Measurements from ENCODE around the gene NPTXR.
"Not testable (repeated sequence)": the region's sequence is repeated elsewhere in the genome, so short reads cannot be mapped to it uniquely, and the experiment has no call there.

The NPTXR gene

GRCh38 chr22:38865201-38866023, 21.6 kb upstream of the NPTXR start:
- H3K4me1 Mint-ChIP-seq (ENCODE audit: low read depth in 2 of 2), result peaks cover 28 to 34% of the 10 kb centered on the region in 2 donors
- H3K27ac Mint-ChIP-seq, result peak overlapping the region; percentile 38 to 79
- no peaks in the 10 kb centered on the region for H3K9me3 Mint-ChIP-seq

DNA sequence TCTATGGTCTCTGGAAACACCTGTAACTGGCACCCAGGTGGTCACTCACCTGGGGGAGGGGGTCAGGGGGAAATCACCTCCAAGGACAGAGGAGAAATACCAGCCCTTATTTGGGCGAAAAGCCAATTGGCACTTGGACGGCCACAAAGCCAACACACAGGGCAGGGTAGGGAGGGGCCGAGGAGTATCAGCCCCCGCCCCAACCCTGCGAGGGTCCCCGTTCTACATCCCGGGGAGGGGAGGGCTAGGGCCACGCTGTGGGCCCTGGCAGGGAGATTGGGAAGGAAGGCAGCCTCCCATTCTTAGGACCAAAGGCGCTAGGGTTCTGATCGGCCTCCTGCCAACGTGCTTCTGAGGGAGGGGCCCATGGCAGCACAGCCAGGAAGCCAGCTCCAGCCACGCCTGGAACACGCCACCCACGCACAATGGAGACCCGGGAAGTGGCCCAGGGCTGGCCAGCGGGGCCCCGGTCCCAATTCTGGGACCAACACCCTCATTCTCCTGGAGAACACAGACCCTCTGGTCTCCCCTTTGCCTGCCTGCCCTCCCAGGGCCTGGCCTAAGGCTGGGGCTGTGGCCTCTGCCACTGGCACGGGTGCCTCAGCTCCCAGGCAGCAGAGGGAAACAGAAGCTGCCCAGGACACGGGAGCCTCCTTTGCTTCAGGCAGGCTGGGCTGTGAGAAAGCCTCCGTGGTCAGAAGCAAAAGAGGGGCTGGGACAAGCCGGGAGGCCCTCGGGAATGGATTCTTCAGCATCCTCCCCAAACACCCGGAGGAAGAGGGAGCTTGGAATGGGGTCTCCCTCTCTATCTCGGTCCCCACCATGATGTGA, 20.7 kb upstream of the NPTXR start:
- H3K36me3 Mint-ChIP-seq (ENCODE audit: insufficient read depth), result peaks cover 43% of the 10 kb centered on the region
- H3K4me3 Mint-ChIP-seq, result peak overlapping the region in 1 of 2 donors; percentile 4
- H3K27me3 Mint-ChIP-seq, result no peaks in the 10 kb centered on the region
- no peak for DNase-seq
- H3K4me1 Mint-ChIP-seq (ENCODE audit: low read depth in 2 of 2), result peaks cover 19 to 28% of the 10 kb centered on the region in 2 donors
- ATAC-seq (replicated peaks), result no peak
- H3K9me3 Mint-ChIP-seq, result no peaks in the 10 kb centered on the region
- H3K27ac Mint-ChIP-seq, result no peak overlapping the region

More at GRCh38 chr22:38865201-38866023, 21.6 kb upstream of the NPTXR start:
- Mint-ChIP-seq H3K36me3 (ENCODE audit: insufficient read depth) (peaks cover 50% of the 10 kb centered on the region), H3K27me3 (no peaks in the 10 kb centered on the region), H3K4me3 (no peak overlapping the region)
- DNase-seq, result no peak
- no peak for ATAC-seq (replicated peaks)

- peaks cover 11 to 22% of the 10 kb centered on the region in 2 donors for H3K4me1 Mint-ChIP-seq (ENCODE audit: low read depth in 2 of 2)
- DNase-seq (no peak), ATAC-seq (replicated peaks) (no peak)
- no peaks in the 10 kb centered on the region for H3K27me3 Mint-ChIP-seq
- no peak overlapping the region for H3K4me3 Mint-ChIP-seq
- peak overlapping the region in 1 of 2 donors; percentile 35 for H3K27ac Mint-ChIP-seq
- H3K36me3 Mint-ChIP-seq (ENCODE audit: insufficient read depth), result peaks cover 41% of the 10 kb centered on the region
- no peaks in the 10 kb centered on the region for H3K9me3 Mint-ChIP-seq
These were observed 19.8 kb upstream of the NPTXR start for GRCh38 chr22:38863531-38864131.

GRCh38 chr22:38862375-38863329, 18.8 kb upstream of the NPTXR start:
- H3K4me1 Mint-ChIP-seq (ENCODE audit: low read depth in 2 of 2), result peaks cover 4 to 13% of the 10 kb centered on the region in 2 donors
- ATAC-seq (replicated peaks) (no peak), DNase-seq (no peak)
- no peaks in the 10 kb centered on the region for H3K27me3 Mint-ChIP-seq
- H3K9me3 Mint-ChIP-seq, result no peaks in the 10 kb centered on the region
- H3K27ac Mint-ChIP-seq, result peak overlapping the region; percentile 35 to 50
- H3K36me3 Mint-ChIP-seq (ENCODE audit: insufficient read depth), result peaks cover 39% of the 10 kb centered on the region
- H3K4me3 Mint-ChIP-seq, result no peak overlapping the region

DNA sequence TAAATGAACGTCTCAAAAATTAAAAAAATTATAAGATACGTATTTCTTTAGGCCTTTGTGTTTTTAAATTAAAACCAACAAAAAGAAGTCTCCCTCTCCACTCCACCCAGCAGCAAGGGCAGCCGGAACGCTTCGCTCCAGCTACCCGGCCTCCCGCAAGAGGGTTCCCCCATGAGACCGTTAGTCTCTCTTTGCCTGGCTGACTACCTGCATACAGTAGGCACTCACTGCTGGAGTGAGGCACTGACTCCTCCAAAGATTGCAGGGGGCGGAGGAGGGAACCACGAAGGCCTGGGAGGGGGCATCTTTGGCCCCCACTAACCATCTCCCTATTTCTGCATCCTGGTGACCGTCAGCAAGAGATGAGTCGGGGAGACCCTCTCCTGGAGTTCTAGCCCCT, 18.1 kb upstream of the NPTXR start:
- Mint-ChIP-seq H3K27ac (peak overlapping the region; percentile 16 to 35), H3K9me3 (no peaks in the 10 kb centered on the region), H3K27me3 (no peaks in the 10 kb centered on the region), H3K36me3 (ENCODE audit: insufficient read depth) (peaks cover 38% of the 10 kb centered on the region), H3K4me3 (no peak overlapping the region), H3K4me1 (ENCODE audit: low read depth in 2 of 2) (peaks cover 4 to 11% of the 10 kb centered on the region in 2 donors)
- no peak for ATAC-seq (replicated peaks)
- DNase-seq, result no peak

DNA sequence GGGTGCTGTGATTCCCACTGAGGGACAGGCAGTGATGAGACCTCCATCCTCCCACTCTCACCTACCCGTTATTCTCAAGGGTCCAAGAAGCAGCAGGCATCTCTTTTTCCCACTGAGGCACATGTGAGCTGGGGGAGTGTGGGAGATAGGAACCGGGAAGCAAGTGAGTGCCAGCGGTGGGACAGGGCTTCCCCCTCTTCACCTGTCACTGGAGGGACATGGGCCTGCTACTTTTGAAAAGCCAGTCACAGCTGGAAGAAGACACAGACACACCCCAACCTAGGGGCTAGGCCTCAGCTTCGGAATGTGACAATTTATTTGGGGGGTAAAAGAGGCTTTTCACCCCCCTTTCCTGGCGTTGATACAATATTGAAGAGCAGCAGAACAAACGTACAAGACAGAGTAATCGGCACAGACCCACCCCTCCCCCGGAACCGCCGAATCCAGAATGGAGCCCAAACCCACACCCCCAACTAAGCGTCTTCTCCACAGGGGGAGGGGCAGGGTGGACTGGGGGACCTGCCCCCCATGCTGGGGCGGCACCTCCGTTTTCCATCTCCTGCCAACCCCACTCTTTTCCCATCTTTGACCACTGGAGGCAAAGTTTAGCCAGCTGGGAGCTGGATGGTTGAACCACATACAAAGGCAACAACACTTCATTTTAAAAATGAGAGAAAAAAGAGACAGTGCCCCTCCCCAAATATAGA, 17.5 kb upstream of the NPTXR start:
- H3K9me3 Mint-ChIP-seq, result no peaks in the 10 kb centered on the region
- H3K27me3 Mint-ChIP-seq, result no peaks in the 10 kb centered on the region
- no peak for ATAC-seq (replicated peaks)
- peaks cover 4 to 11% of the 10 kb centered on the region in 2 donors for H3K4me1 Mint-ChIP-seq (ENCODE audit: low read depth in 2 of 2)
- H3K36me3 Mint-ChIP-seq (ENCODE audit: insufficient read depth), result peaks cover 38% of the 10 kb centered on the region
- no peak for DNase-seq
- no peak overlapping the region for H3K27ac Mint-ChIP-seq
- H3K4me3 Mint-ChIP-seq, result peak overlapping the region in 1 of 2 donors; percentile 21

- H3K36me3 Mint-ChIP-seq (ENCODE audit: insufficient read depth), result peaks cover 37% of the 10 kb centered on the region
- no peaks in the 10 kb centered on the region for H3K9me3 Mint-ChIP-seq
- DNase-seq (no peak), ATAC-seq (replicated peaks) (no peak)
- H3K4me3 Mint-ChIP-seq, result peak overlapping the region in 1 of 2 donors; percentile 21
- peaks cover 4 to 9% of the 10 kb centered on the region in 2 donors for H3K4me1 Mint-ChIP-seq (ENCODE audit: low read depth in 2 of 2)
- H3K27ac Mint-ChIP-seq, result peak overlapping the region; percentile 22 to 44
- H3K27me3 Mint-ChIP-seq, result no peaks in the 10 kb centered on the region
These were observed 16.7 kb upstream of the NPTXR start for GRCh38 chr22:38860283-38861169.

GRCh38 chr22:38859581-38860282, 15.9 kb upstream of the NPTXR start:
- Mint-ChIP-seq H3K36me3 (ENCODE audit: insufficient read depth) (peaks cover 30% of the 10 kb centered on the region), H3K9me3 (no peaks in the 10 kb centered on the region), H3K4me3 (no peak overlapping the region), H3K27me3 (peaks cover 0 to 4% of the 10 kb centered on the region in 2 donors), H3K27ac (peak overlapping the region in 1 of 2 donors; percentile 22), H3K4me1 (ENCODE audit: low read depth in 2 of 2) (peaks cover 4 to 7% of the 10 kb centered on the region in 2 donors)
- no peak for DNase-seq
- no peak for ATAC-seq (replicated peaks)

- Mint-ChIP-seq H3K9me3 (no peaks in the 10 kb centered on the region), H3K36me3 (ENCODE audit: insufficient read depth) (peaks cover 27% of the 10 kb centered on the region), H3K4me3 (no peak overlapping the region), H3K27me3 (peaks cover 0 to 9% of the 10 kb centered on the region in 2 donors), H3K27ac (no peak overlapping the region), H3K4me1 (ENCODE audit: low read depth in 2 of 2) (peaks cover 4 to 7% of the 10 kb centered on the region in 2 donors)
- DNase-seq (no peak), ATAC-seq (replicated peaks) (no peak)
These were observed 14.7 kb upstream of the NPTXR start for GRCh38 chr22:38858492-38858891.

GRCh38 chr22:38854476-38854875, 10.6 kb upstream of the NPTXR start:
- not testable (repeated sequence) for DNase-seq; H3K4me3 Mint-ChIP-seq; H3K4me1 Mint-ChIP-seq (ENCODE audit: low read depth in 2 of 2); H3K36me3 Mint-ChIP-seq (ENCODE audit: insufficient read depth); H3K27ac Mint-ChIP-seq; H3K9me3 Mint-ChIP-seq; ATAC-seq (replicated peaks)
- peaks cover 0 to 37% of the 10 kb centered on the region in 2 donors for H3K27me3 Mint-ChIP-seq

- not testable (repeated sequence) for H3K36me3 Mint-ChIP-seq (ENCODE audit: insufficient read depth); H3K9me3 Mint-ChIP-seq; H3K4me1 Mint-ChIP-seq (ENCODE audit: low read depth in 2 of 2); H3K4me3 Mint-ChIP-seq; DNase-seq; H3K27ac Mint-ChIP-seq; ATAC-seq (replicated peaks)
- peaks cover 0 to 37% of the 10 kb centered on the region in 2 donors for H3K27me3 Mint-ChIP-seq
These were observed 10.1 kb upstream of the NPTXR start for GRCh38 chr22:38853883-38854282.
